Measurements from ENCODE around the gene RENBP. TPM values are rescaled to one million over a fixed set of nuclear protein-coding genes. Genes with fewer than 3 reads are reported as not detected.

Gene RENBP
- total and polyA plus RNA-seq, 2 of the 13 experiments (the other 11 are each of a cell fraction or from before 2014, with no cell fraction given) = 1.4 to 2.6 TPM

DNA sequence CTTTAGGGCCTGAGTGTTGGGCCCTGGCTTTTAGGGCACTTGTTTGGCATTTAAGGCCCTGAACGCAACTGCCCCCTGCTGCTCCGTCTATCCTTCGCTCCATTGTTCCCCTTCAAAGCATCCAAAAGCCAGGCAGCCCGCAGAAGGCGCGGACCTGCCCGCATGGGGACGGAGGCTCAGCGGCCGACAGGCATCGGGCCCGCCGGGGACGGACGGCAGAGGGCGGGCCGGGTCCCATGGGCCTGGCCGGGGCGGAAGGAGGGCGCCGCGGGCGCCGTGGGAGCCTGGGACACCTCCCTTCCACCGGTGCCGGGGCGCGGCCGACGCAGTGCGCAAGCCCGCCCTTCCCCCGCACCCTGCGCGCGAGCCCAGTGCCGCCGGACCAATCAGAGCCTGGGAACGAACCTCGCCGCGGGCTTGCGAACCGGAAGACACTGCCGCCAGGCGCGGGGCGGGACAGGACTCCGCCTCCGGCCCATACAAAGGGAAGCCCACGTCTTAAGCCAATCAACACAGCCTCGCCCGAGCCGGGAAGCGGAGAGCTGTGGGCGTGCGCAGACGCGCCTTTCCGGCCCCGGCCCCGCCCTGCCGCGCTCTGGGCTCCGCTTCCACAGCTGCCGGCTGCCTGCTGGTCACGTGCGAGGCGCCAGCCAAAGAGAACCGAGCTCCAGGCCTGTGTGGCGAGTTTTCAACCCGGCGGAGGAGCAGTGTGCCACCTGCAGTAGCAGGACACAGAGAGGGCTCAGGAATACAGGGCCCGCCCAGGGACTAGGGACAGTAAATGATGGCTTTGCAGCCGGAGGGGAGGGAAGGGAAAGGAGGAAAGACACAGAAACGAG is 16.3 kb downstream of the RENBP start (continued):
- no peak for TF ChIP-seq GRHL1 (CRISPR knock-in tag; conservative IDR thresholded peaks at IDR 0.05)
- no peak for TF ChIP-seq TP53 (CRISPR knock-in tag; conservative IDR thresholded peaks at IDR 0.05)
- TF ChIP-seq, protein P1, sequence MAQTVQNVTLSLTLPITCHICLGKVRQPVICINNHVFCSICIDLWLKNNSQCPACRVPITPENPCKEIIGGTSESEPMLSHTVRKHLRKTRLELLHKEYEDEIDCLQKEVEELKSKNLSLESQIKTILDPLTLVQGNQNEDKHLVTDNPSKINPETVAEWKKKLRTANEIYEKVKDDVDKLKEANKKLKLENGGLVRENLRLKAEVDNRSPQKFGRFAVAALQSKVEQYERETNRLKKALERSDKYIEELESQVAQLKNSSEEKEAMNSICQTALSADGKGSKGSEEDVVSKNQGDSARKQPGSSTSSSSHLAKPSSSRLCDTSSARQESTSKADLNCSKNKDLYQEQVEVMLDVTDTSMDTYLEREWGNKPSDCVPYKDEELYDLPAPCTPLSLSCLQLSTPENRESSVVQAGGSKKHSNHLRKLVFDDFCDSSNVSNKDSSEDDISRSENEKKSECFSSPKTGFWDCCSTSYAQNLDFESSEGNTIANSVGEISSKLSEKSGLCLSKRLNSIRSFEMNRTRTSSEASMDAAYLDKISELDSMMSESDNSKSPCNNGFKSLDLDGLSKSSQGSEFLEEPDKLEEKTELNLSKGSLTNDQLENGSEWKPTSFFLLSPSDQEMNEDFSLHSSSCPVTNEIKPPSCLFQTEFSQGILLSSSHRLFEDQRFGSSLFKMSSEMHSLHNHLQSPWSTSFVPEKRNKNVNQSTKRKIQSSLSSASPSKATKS (CRISPR knock-in tag; IDR thresholded peaks at IDR 0.05) = no peak
- TF ChIP-seq ZNF331 (CRISPR knock-in tag; IDR thresholded peaks at IDR 0.05) = no peak
- TF ChIP-seq ZNF484 (CRISPR knock-in tag; IDR thresholded peaks at IDR 0.05; ENCODE audit: borderline replicate concordance, low read depth) = no peak
- TF ChIP-seq, protein P2, sequence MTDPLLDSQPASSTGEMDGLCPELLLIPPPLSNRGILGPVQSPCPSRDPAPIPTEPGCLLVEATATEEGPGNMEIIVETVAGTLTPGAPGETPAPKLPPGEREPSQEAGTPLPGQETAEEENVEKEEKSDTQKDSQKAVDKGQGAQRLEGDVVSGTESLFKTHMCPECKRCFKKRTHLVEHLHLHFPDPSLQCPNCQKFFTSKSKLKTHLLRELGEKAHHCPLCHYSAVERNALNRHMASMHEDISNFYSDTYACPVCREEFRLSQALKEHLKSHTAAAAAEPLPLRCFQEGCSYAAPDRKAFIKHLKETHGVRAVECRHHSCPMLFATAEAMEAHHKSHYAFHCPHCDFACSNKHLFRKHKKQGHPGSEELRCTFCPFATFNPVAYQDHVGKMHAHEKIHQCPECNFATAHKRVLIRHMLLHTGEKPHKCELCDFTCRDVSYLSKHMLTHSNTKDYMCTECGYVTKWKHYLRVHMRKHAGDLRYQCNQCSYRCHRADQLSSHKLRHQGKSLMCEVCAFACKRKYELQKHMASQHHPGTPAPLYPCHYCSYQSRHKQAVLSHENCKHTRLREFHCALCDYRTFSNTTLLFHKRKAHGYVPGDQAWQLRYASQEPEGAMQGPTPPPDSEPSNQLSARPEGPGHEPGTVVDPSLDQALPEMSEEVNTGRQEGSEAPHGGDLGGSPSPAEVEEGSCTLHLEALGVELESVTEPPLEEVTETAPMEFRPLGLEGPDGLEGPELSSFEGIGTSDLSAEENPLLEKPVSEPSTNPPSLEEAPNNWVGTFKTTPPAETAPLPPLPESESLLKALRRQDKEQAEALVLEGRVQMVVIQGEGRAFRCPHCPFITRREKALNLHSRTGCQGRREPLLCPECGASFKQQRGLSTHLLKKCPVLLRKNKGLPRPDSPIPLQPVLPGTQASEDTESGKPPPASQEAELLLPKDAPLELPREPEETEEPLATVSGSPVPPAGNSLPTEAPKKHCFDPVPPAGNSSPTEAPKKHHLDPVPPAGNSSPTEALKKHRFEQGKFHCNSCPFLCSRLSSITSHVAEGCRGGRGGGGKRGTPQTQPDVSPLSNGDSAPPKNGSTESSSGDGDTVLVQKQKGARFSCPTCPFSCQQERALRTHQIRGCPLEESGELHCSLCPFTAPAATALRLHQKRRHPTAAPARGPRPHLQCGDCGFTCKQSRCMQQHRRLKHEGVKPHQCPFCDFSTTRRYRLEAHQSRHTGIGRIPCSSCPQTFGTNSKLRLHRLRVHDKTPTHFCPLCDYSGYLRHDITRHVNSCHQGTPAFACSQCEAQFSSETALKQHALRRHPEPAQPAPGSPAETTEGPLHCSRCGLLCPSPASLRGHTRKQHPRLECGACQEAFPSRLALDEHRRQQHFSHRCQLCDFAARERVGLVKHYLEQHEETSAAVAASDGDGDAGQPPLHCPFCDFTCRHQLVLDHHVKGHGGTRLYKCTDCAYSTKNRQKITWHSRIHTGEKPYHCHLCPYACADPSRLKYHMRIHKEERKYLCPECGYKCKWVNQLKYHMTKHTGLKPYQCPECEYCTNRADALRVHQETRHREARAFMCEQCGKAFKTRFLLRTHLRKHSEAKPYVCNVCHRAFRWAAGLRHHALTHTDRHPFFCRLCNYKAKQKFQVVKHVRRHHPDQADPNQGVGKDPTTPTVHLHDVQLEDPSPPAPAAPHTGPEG (CRISPR knock-in tag; IDR thresholded peaks at IDR 0.05) = no peak; the same call in 1 of the 2 replicates
- TF ChIP-seq ZMAT3 (CRISPR knock-in tag; conservative IDR thresholded peaks at IDR 0.05) = no peak
- TF ChIP-seq MAF1 (CRISPR knock-in tag; IDR thresholded peaks at IDR 0.05; ENCODE audit: borderline replicate concordance) = no peak
- TF ChIP-seq KLF9 (CRISPR knock-in tag; IDR thresholded peaks at IDR 0.05; ENCODE audit: low read depth) = no peak
- no peak for TF ChIP-seq ZNF263 (CRISPR knock-in tag; IDR thresholded peaks at IDR 0.05)
- no peak for TF ChIP-seq ZNF558 (CRISPR knock-in tag; IDR thresholded peaks at IDR 0.05; ENCODE audit: borderline replicate concordance)
- no peak for TF ChIP-seq KLF15 (CRISPR knock-in tag; IDR thresholded peaks at IDR 0.05; ENCODE audit: borderline replicate concordance)
- no peak for TF ChIP-seq ZBTB43 (CRISPR knock-in tag; conservative IDR thresholded peaks at IDR 0.05)
- no peak for TF ChIP-seq ZNF546 (CRISPR knock-in tag; conservative IDR thresholded peaks at IDR 0.05)
- TF ChIP-seq ZNF451 (CRISPR knock-in tag; IDR thresholded peaks at IDR 0.05) = no peak
- no peak for TF ChIP-seq ZNF572 (CRISPR knock-in tag; IDR thresholded peaks at IDR 0.05)
- TF ChIP-seq ZSCAN29 (CRISPR knock-in tag; conservative IDR thresholded peaks at IDR 0.05) = no peak
- no peak for TF ChIP-seq ZFAT (CRISPR knock-in tag; conservative IDR thresholded peaks at IDR 0.05)
- no peak for TF ChIP-seq ZNF34 (CRISPR knock-in tag; IDR thresholded peaks at IDR 0.05; ENCODE audit: borderline replicate concordance)

Measured in HepG2 (cell line).